Pancreas (tissue), 10 donors: ENCODE measurements around the gene FARP2. TPM values are rescaled to one million over a fixed set of nuclear protein-coding genes. Genes with fewer than 3 reads are reported as not detected.
A peak's percentile ranks its signal among the peaks of the same experiment; 100 is the strongest.

Source experiments
- ATAC-seq, 4 donors: fragments of 200-7000 bp; cut with Tn5 transposase; one replicate each; pipeline versions ENCODE4 v1.8.0 to v1.9.1; 2020; ENCODE audit warnings: mild to moderate bottlenecking in 4 of 4, moderate library complexity in 4 of 4
- DNase-seq, 6 donors: peaks; one replicate each; pipeline ENCODE4 v3.0.0-alpha.2; 2020
- FAIRE-seq: peaks from 2 replicates; lab custom pipeline; 2012; peaks lifted over from hg19 to GRCh38; lab: Jason Lieb, UNC
- H3K27ac ChIP-seq, 4 donors: fragments of 200-600 bp; sonication (generic); 1 replicate in 3 of 4; 2 replicates in 1 of 4; pipeline versions ENCODE4 v1.5.0 to v1.8.0; 2020
- H3K27me3 ChIP-seq, 4 donors: fragments of 200-600 bp; one replicate each; pipeline ENCODE4 v1.8.0; 2021
- H3K36me3 ChIP-seq, 3 donors: fragments of 200-600 bp; sonication (generic) in 1 of 3; one replicate each; pipeline versions ENCODE4 v1.5.0 to v1.8.0; 2020 to 2021
- H3K4me1 ChIP-seq, 3 donors: fragments of 200-600 bp; one replicate each; pipeline ENCODE4 v1.8.0; 2021
- H3K4me3 ChIP-seq, 4 donors: fragments of 200-600 bp; sonication (generic) in 2 of 4; one replicate each; pipeline versions ENCODE4 v1.5.0 to v1.8.0; 2020 to 2021
- H3K9me3 ChIP-seq, 4 donors: fragments of 200-600 bp; one replicate each; pipeline ENCODE4 v1.8.0; 2021
- CTCF ChIP-seq, 4 donors: fragments of 200-600 bp; sonication (generic) in 3 of 4; IDR thresholded peaks; one replicate each; pipeline versions ENCODE4 v1.5.0 to v1.8.0; 2021; ENCODE audit warnings: antibody characterized with exemption in 4 of 4
- WGBS, 2 donors: extraction: QIAGEN DNeasy Blood & Tissue Kit; methylation state at CpG; one replicate each; pipeline ENCODE4 v1.1.7; 2013; 5-methylcytosine and 5-hydroxymethylcytosine counted together
- intact Hi-C, 3 donors: fragments of 100-400 bp; cut with DNase I; formaldehyde crosslinking; loops; one replicate each; pipeline versions ENCODE4 v1.11.1 to v1.14.2; 2022
- polyA plus RNA-seq, 2 donors: library from polyadenylated mRNA; stranded (reverse); fragments of 200-250 nt; gene quantifications; one replicate each; pipeline ENCODE4 v1.2.3, GENCODE V29; 2013
- total RNA-seq, 6 donors: library from RNA; stranded (reverse); fragmentation: NEBNext Ultra II Directional in 4 of 6; extraction: Animal tissue kit (Norgen Biotek cat#: 25700) in 4 of 6; gene quantifications; one replicate each; pipeline versions ENCODE4 v1.2.1 to v1.2.4, GENCODE V29; 2021 to 2023
- donor health status: healthy with polysubstance abuse.
- donor health status: DM: no; HTN: no; CAD: no; lungs with moderate emphysema.
- donor health status: DM: no; HTN: no; CAD: no.
- donor health status: control.
- donor health status: control.
- donor health status: Bipolar disorder and iron deficiency.
- donor health status: DM: yes; HTN: yes; CAD: no.
- donor health status: DM: no; HTN: no; CAD: no.
- donor health status: DM: no; HTN: no; CAD: no.
- donor health status: DM: yes; HTN: yes; CAD: no.

FARP2 gene
- total and polyA plus RNA-seq, 8 donors: 16.9 to 44.9 (median 25.8) TPM

GRCh38 chr2:241532168-241532567, 176.1 kb downstream of the FARP2 start:
- intact Hi-C loops: no loop called here
- no peak overlapping the region for H3K4me3 ChIP-seq
- H3K36me3 ChIP-seq: no peaks in the 10 kb centered on the region
- H3K27ac ChIP-seq: no peak overlapping the region
- DNase-seq (no peak), FAIRE-seq (no peak), ATAC-seq (no peak)
- H3K4me1 ChIP-seq: no peaks in the 10 kb centered on the region
- no peak for TF ChIP-seq CTCF (IDR thresholded peaks at IDR 0.05)
- 90 to 94% methylated on average over 8 of the region's 8 CpGs for WGBS, 2 donors
- H3K9me3 ChIP-seq: no peaks in the 10 kb centered on the region
- no peaks in the 10 kb centered on the region for H3K27me3 ChIP-seq

GRCh38 chr2:241532733-241533601, 176.9 kb downstream of the FARP2 start:
- no peaks in the 10 kb centered on the region for H3K4me1 ChIP-seq
- intact Hi-C loops: no loop called here
- no peaks in the 10 kb centered on the region for H3K27me3 ChIP-seq
- no peak overlapping the region for H3K27ac ChIP-seq
- 83 to 84% methylated on average over 26 of the region's 26 CpGs for WGBS, 2 donors
- FAIRE-seq: no peak
- TF ChIP-seq CTCF (IDR thresholded peaks at IDR 0.05): no peak
- DNase-seq: peak in 2 of 6 donors; percentile 28 to 47
- no peak for ATAC-seq
- H3K9me3 ChIP-seq: no peaks in the 10 kb centered on the region
- no peaks in the 10 kb centered on the region for H3K36me3 ChIP-seq
- H3K4me3 ChIP-seq: no peak overlapping the region

GRCh38 chr2:241534293-241534692, 178.2 kb downstream of the FARP2 start:
- TF ChIP-seq CTCF (IDR thresholded peaks at IDR 0.05): no peak
- intact Hi-C loops: no loop called here
- H3K36me3 ChIP-seq: no peaks in the 10 kb centered on the region
- no peak overlapping the region for H3K4me3 ChIP-seq
- DNase-seq (peak in 1 of 6 donors; percentile 25), ATAC-seq (no peak), FAIRE-seq (no peak)
- no peak overlapping the region for H3K27ac ChIP-seq
- no peaks in the 10 kb centered on the region for H3K9me3 ChIP-seq
- H3K27me3 ChIP-seq: no peaks in the 10 kb centered on the region
- 78 to 87% methylated on average over 7 of the region's 7 CpGs for WGBS, 2 donors
- no peaks in the 10 kb centered on the region for H3K4me1 ChIP-seq

- 81% methylated on average over 17 of the region's 17 CpGs for WGBS, 2 donors
- Histone ChIP-seq H3K9me3 (no peaks in the 10 kb centered on the region), H3K4me1 (no peaks in the 10 kb centered on the region), H3K27me3 (no peaks in the 10 kb centered on the region), H3K4me3 (no peak overlapping the region), H3K27ac (no peak overlapping the region), H3K36me3 (no peaks in the 10 kb centered on the region)
- no peak for FAIRE-seq
- intact Hi-C loops: no loop called here
- no peak for TF ChIP-seq CTCF (IDR thresholded peaks at IDR 0.05)
- peak in 1 of 6 donors; percentile 47 for DNase-seq
- ATAC-seq: no peak
Observed at GRCh38 chr2:241534701-241535375, 178.8 kb downstream of the FARP2 start.
